Activated T-helper 1 cell treated with Interleukin-2 at 50 U/mL for 16 hours (primary cell): ENCODE measurements around the gene TKTL2.
"Not testable (repeated sequence)": the region's sequence is repeated elsewhere in the genome, so short reads cannot be mapped to it uniquely, and the experiment has no call there.

Source experiments
- DNase-seq: peaks from one replicate; pipeline ENCODE4 v3.0.0-alpha.2; 2020; ENCODE audit warnings: low read depth

Gene TKTL2

GRCh38 chr4:163447481-163447880 lies 26.1 kb downstream of the TKTL2 start:
- DNase-seq, result no peak

DNA sequence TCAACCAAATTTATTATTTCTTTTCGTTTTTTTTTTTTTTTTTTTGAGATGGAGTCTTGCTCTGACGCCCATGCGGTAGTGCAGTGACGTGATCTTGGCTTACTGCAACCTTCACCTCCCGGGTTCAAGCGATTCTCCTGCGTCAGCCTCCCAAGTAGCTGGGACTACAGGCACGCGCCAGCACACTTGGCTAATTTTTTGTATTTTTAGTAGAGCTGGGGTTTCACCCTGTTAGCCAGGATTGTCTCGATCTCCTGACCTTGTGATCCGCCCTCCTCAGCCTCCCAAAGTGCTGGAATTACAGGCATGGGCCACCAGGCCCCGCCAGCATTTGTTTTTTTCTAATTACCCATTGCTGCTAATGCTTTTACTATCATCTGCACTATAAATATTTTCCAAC lies 26.5 kb downstream of the TKTL2 start:
- DNase-seq, result not testable (repeated sequence)

DNA sequence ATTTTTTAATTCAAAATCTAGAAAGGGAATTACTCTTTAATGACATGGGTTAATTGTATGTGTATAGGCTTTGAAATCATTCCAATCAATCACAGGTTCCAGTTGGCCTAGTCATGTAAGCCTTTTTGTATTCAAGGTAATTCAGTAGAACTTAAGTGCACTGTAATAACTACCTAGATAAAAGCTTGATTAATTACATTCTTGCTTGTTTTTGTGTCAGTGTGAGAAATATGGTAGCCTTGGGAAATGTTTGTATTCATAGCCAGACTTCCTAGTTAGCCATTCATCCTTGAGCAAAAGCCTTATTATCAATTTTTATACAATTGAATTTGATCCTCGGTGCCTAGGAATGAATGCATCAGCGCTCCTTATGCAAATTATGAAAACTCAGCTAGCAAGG lies 33.5 kb downstream of the TKTL2 start:
- no peak for DNase-seq
